ENCODE data around the gene ALDH3B1.
A peak's percentile ranks its signal among the peaks of the same experiment; 100 is the strongest.
"Not testable (repeated sequence)": the region's sequence is repeated elsewhere in the genome, so short reads cannot be mapped to it uniquely, and the experiment has no call there.

The ALDH3B1 gene, protein sequence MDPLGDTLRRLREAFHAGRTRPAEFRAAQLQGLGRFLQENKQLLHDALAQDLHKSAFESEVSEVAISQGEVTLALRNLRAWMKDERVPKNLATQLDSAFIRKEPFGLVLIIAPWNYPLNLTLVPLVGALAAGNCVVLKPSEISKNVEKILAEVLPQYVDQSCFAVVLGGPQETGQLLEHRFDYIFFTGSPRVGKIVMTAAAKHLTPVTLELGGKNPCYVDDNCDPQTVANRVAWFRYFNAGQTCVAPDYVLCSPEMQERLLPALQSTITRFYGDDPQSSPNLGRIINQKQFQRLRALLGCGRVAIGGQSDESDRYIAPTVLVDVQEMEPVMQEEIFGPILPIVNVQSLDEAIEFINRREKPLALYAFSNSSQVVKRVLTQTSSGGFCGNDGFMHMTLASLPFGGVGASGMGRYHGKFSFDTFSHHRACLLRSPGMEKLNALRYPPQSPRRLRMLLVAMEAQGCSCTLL

GRCh38 chr11:68010090-68011041 lies at the start of gene ALDH3B1:
Gene ALDH3B1, plus strand, starts transcription at chr11:68010327. Its CDS starts 4,971 bp downstream, at chr11:68015298.
- peak; percentile 96 for DNase-seq (ENCODE audit: low read depth)

GRCh38 chr11:67963217-67963616 lies 46.9 kb upstream of the ALDH3B1 start:
- DNase-seq (ENCODE audit: low read depth): not testable (repeated sequence)

DNA sequence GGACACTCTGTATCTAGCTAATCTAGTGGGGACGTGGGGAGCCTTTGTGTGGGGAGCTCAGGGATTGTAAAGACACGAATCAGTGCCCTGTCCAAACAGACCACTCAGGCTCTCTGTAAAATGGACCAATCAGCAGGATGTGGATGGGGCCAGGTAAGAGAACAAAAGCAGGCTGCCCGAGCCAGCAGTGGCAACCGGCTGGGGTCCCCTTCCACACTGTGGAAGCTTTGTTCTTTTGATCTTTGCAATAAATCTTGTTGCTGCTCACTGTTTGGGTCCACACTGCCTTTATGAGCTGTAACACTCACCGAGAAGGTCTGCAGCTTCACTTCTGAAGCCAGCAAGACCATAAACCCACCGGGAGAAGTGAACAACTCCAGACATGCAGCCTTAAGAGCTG lies 46.2 kb upstream of the ALDH3B1 start:
- DNase-seq (ENCODE audit: low read depth): not testable (repeated sequence)

- DNase-seq (ENCODE audit: low read depth): not testable (repeated sequence)
Observed at GRCh38 chr11:67964746-67965145, 45.4 kb upstream of the ALDH3B1 start.

- not testable (repeated sequence) for DNase-seq (ENCODE audit: low read depth)
Observed at GRCh38 chr11:67965830-67966348, 44.2 kb upstream of the ALDH3B1 start.

- DNase-seq (ENCODE audit: low read depth): not testable (repeated sequence)
Observed at GRCh38 chr11:67974746-67975145, 35.4 kb upstream of the ALDH3B1 start.

DNA sequence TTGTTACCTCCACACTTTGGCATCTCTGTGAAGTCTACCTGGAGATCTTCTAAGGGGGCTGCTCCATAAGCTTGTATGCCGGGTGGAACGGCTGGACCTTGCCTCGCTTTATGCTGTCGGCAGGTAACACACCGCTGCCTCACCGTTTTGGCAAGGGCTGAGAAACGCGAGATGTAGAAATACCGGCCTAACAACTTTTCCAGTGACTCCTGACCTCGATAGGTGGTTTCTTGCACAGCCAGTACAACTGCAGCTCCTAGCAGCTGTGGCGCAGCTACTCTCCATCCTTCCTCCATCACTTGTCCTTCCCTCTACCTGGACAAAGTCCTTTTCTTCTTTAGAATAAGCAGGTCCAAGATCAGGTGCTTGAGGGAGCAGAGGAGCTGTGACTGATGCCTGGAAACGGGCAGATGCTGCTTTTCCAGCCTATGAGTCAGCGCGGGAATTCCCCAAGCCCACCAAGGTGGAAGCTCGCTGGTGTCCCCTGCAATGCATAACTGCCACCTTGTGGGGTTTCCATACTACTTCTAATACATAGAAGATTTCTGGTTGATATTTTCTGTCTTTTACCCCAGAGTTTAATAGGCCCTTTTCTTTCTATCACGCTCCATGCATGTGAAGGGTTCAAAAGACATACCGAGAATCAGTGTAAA lies 31.2 kb upstream of the ALDH3B1 start:
- DNase-seq (ENCODE audit: low read depth): not testable (repeated sequence)

- not testable (repeated sequence) for DNase-seq (ENCODE audit: low read depth)
Observed at GRCh38 chr11:67981226-67981625, 28.9 kb upstream of the ALDH3B1 start.

GRCh38 chr11:67982255-67982857 lies 27.8 kb upstream of the ALDH3B1 start:
- not testable (repeated sequence) for DNase-seq (ENCODE audit: low read depth)

- DNase-seq (ENCODE audit: low read depth): no peak
Observed at GRCh38 chr11:67983951-67984350, 26.2 kb upstream of the ALDH3B1 start.

GRCh38 chr11:67985302-67985701 lies 24.8 kb upstream of the ALDH3B1 start:
- DNase-seq (ENCODE audit: low read depth): not testable (repeated sequence)

- not testable (repeated sequence) for DNase-seq (ENCODE audit: low read depth)
Observed at GRCh38 chr11:67990546-67991346, 19.4 kb upstream of the ALDH3B1 start.

- not testable (repeated sequence) for DNase-seq (ENCODE audit: low read depth)
Observed at GRCh38 chr11:67991347-67992121, 18.6 kb upstream of the ALDH3B1 start.

DNA sequence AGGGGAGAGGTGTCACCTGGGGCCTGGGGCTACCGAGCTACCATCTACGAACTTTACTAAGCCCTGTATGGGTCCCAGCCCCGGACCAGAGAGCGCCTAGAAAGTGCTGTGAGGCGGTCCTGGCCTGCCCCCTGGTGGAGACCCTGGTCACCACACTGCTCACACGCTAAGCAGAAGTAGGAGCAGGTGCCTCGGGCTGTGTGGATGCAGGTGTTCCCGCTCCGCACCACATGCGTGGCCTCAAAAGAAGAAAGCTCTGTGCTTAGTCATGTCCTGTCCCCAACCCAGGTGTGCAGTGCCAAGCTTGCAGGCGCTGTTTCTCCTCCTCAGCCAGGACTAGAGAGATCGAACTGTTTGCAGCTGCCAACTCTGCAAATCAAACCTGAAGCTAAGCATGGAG lies 16.3 kb upstream of the ALDH3B1 start:
- not testable (repeated sequence) for DNase-seq (ENCODE audit: low read depth)

DNA sequence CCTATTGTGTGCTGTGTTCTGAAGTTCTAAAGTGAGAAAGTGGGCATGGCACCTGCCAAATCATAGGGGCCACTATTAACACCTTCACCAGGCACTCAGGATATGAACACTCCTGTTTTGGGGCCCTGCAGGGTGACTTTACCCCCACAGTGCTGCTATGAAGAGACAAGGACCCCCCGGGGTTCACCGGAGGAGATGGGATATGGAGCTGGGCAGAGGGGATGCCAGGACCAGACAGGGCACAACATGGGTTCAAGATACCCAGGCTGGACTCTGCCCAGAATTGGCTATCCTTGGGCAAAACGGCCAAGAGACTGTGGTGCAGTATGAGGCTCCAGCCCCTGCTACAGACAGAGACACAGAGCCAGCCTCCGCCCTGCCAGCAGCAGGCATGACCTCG lies 15.7 kb upstream of the ALDH3B1 start:
- DNase-seq (ENCODE audit: low read depth): not testable (repeated sequence)

- DNase-seq (ENCODE audit: low read depth): not testable (repeated sequence)
Observed at GRCh38 chr11:67995129-67995528, 15.0 kb upstream of the ALDH3B1 start.

- not testable (repeated sequence) for DNase-seq (ENCODE audit: low read depth)
Observed at GRCh38 chr11:67995579-67995978, 14.5 kb upstream of the ALDH3B1 start.

DNA sequence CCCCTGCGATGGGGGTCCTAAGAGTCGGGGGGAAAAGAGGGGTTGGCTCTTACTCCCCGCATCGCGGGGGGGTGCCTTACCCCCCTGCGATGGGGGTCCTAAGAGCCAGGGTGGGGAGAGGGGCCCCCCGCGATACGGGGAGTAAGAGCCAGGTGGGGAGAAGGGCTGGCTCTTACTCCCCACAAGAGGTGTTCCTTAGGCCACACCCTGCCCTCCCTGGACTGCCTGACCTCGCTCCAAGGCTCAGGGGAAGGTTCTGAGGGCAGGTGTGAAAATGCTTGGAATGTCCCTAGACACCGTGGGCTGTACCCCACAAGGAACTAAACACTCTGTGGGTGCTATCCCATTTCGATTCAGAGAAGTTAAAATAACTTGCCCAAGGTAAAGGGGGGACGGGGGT lies 14.1 kb upstream of the ALDH3B1 start:
- no peak for DNase-seq (ENCODE audit: low read depth)

DNA sequence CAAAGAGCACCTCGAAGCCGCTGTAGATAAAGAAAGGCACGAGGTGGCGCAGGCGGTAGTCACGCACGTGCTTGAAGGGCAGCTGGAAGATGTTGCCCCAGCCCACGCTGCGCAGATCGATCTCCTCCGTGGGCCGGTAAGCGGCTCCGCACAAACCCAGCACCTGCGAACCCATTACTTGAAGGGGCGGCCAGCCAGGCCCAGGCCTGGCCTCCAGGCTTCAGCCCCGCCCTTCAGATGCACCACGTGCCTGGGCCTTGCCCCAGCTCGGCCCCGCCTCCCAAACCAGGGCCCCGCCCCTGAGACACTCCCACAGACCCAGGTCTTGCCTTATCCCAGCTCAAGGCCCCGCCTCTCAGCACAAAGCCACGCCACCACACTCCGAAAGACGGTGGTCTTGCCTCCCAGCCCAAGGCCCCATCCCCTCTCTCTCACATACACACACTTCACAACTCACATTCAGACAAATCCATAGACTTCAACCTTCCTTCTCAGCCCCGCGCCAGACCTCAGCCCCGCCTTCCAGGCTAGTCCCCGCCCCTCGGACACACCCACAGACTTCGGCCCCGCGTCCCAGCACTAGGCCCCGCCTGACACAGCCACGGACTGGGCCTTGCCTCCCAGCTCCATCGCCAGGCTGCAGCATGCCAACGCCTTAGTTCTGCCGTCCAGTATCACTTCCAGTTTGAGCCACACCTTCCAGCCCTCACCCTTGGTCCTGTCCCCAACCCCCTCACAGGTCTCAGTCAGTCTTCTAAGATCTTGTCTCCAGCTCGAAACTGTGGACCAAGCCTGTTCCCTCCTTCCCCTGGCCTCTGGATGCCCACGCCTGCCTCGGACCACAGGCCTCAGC lies 13.3 kb upstream of the ALDH3B1 start:
- DNase-seq (ENCODE audit: low read depth): peak; percentile 44
